GM18907 (cell line): Measurements from ENCODE around the gene ISG20L2.
A peak's percentile ranks its signal among the peaks of the same experiment; 100 is the strongest.

Experiments used
- ATAC-seq: cut with Tn5 transposase; IDR thresholded peaks from one replicate; pipeline ENCODE4 v1.9.1; 2021; ENCODE audit warnings: mild to moderate bottlenecking, moderate library complexity; ENCODE audit not compliant: unreplicated experiment

ISG20L2 gene

DNA sequence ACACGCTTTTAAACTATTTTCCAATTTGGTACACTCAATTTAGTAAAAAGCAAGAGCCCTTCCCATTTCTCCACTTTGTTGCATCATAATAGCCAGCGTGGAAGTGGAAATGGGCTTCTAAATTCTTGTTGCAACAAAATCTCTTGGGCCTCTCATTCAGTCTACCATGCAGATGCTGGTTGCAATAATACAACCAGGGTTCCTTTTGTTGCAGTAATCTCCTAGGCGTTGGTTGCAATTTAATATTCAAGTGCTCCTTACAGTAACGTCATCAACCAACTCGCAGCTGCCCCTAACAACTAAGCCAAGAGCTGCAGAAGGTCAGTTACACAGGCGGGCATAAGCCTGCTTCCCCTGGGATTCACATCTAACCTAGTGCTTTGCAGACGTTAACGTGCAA is 25.7 kb upstream of the ISG20L2 start:
- ATAC-seq: no peak

DNA sequence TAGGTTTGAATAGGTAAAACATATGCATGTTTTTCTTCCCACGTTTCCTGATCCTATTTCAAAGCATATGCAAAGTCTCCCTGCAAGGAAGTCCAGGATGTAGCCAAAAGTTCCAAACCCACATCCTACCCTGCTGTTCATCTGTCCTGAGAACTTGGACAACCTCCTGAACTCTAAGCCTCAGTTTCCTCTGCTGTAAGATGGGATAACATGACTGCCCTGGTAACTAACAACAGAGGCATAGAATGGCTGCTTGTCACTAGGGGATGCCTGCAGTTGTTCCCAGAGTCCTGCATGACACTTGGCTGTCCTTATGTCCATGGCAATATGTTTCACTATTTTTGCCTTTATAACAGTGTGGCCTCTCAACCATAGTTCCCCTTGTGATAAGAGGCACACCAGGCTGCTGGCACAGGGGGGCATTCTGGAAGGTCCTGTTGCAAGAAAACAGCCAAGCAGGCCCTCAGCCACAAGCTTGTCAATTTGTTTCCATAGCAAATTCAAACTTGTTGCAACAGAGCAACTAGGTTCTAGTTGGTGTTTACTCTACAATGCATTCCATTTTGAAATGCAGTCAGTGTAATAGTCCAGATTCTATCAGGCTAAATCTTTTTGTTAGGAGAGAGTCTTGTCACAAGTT is 24.4 kb upstream of the ISG20L2 start:
- no peak for ATAC-seq

DNA sequence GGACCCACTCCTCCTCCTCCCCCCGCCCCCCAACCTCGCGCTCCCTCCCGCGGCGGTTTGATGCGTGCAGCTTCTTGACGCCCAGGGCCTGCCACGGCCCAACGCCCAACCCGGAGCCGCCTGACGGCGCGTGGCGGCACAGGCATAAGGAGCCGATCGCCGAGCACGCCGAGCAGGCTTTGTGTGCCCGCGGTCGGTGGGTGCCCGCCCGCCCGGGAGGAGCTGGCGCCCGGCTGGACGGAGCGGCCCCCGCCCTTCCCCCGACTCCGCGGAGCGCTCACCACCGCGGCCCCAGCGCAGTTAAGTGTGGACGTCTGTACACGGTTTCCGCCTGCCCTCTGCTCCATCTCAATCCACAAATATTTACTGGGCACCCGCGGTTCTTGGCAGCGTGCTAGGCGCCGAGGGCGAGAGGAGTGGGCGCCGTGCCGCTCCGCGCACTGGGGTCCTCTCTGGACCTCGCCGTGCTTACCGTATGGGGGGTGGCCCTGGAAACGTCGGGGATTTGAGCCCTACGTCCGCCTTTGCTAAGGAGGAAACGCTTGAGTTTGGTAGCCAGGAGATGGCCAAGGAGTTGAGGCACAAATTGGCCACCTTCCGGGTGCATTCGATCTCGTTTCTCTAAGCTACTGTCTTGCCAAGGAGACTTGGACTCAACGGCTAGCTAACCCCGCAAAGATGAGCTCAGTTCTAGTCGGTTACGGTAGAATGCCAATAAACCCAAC is 23.4 kb upstream of the ISG20L2 start:
- peak; percentile 68 for ATAC-seq

DNA sequence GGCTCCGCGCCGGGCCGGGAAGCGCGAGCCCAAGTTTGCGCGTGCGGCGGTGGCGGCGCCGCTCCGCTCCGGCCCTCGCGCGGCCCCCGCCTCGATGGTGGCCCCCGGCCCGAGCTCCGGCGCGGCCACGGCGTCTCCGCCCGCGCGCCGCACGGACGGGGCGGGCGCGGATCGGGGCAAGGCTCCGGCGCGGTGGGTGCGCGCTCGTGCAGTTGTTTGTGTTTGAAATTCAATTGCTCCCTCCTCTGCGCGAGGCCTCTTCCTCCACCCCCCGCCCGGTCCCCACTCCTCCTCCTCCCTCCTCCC is 22.8 kb upstream of the ISG20L2 start, which contains the start of gene HDGF:
HDGF (minus strand) TSS at position 225 of the 306 bp plus-strand sequence. CDS start 246 bp downstream, outside the sequence.
- ATAC-seq: no peak

DNA sequence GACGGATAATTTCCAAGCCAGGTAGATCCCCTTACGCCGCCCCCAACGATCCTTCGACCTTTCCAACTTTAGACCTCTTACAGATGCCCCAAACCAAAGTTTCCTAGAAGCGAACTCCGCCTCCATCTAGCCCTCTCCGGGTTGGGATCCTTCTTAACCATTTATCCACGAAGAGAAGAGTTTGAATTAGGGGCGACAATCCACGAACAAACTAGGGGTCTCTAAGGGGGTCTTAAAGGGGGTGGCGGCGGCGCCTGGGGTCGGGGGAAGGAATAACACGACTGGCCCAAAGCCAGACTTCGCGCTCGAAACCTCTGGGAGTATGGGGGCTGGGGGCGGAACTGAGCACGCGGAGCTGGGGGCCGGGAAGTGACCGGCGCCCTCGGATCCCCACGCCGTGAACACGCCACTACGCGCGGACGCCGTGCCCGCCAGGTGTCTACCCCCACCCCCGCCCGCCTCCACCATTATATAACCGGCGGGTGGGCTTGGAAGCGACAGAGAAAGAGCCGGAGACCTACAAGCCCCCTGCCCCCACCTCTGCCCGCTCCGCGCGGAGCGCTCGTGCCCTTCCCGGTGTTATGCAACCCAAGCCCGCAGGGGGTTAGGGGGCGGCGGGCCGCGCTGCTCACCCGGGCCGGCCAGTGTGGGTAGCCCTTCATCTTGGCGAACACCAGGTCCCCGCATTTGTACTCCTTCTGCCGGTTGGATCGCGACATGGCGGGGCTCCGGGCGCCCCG is 22.3 kb upstream of the ISG20L2 start:
- ATAC-seq: peak; percentile 12

DNA sequence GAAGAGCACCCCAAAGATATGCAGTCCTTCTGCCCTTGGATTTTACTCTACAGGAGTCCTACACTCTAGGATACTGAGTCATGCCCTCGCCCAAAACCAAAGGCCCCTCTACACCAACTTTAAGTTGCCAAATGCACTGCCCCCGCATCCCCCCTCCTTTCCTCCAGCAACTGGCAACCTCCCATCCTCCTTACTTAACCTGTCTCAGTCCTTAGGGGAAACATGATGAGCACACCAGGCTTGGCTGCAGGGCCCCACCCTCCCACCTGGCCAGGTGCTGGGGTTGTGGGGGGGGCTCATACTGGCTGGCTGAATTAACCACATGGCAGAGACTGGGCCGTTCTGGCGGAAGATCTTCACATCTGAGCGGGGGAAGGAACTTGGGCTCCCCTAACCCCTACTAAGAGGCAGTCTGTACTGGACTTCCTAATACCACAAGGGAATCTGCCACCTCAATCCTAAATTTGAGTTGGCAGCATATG is 21.7 kb upstream of the ISG20L2 start:
- ATAC-seq: no peak

DNA sequence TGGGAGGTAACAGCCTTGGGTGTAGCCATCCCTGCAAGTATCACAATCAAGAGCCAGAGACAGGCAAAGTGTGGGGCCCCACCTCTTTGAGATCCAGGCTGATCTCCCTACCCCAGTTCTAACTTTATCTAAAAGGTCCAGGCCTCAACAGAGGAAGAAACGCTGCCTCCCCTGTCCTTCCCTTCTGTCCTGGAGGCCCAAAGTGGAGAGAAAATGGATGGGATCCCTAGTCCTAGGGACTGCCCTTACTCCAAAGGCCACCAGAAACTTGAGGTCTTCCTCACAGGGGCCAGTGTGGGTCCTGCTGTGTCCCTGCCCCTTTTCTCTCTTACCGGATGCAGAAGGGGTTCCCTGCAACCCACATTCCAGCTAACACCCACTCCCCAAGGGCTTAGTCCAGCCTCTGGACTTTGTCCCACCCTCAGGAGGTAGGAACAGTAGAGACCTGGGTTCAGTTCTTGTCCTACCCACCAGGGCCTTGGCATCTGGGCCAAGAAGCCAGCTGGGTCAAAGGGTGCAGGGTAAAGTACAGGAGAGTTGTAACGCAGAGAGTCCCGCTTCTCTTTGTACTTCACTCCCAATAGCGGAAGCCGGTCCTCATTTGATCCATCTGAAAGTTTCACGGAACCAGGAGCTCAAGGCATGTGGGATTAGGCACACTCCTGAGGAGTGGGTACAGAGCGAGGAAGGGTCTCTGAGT is 21.0 kb upstream of the ISG20L2 start:
- ATAC-seq: no peak

DNA sequence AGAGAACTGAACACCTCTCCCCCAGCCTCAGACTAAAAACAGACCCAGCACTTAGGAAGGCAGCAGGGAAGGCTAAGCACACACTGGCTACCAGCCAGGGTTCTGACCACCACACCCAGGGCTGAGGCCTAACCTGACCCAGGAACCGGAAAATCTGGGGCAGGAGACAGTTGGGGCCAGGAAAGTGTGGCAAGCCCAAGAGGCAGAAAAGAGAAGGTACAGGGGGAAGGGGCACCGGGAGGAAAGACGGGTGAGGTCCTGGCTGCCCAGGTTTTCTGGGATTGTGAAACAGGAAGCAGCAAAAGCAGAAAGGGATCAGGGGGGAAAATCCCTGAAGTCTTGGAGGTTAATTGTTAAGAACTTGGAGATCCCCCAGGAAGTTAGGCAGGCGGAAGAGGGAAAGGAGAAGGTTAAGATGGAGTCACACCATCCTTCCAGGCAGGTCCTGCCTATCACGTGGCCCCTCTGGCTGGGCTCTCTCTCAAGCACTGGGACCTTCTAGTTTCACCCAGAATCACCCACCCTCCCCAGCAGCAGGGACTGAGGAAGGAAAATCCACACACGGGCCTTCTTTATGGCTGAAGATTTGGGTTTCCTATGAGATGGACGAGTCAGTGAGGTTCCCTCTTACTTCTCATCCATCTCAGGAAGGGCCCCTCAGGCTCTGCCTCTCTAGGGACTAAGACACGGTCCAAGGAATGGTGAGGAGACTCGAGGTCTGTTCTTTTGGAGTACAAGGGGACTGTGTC is 20.3 kb upstream of the ISG20L2 start:
- ATAC-seq: no peak

DNA sequence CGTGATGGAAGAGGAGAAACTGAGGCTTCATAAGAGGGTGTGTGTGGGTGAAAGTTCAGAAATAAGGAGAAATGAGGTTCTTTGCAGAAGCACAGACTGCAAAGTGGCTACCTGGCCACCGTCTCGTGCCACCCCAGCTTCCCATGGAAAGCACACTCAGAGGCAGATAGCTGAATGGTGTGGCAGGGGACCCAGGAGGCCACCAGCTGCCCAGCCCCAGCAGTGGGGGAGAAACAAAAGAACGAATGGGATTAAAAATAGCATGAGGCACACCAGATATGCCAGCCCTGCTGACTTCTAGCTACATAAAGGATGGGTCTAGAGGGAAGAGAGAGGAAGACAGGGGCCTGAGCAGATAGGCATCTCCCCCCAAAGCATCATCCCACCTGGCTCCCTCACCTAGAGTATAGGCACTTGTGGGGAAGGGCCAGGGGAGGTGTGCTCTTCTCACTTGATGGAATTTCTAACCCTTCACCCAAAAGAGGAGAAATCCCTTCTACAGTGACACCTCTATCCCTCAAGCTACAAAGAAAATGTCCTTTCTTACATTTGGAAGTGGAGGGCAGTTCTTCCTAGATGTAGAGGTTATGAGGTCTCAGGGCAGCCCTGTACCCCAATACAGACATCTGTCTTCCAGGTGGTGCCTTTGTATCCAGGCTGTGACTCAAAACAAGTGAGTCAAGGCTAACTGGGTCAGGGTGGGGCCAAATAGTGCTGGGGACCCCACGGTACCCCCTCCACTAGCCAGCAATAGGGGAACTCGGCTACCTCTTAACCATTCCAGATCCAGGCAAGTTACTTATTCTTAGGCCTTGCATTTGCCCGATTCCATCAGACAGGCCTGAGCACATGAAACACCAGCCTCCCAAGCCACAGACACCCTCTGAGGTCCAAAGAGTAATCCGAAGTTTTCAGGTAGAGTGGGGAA is 19.4 kb upstream of the ISG20L2 start:
- ATAC-seq: no peak

DNA sequence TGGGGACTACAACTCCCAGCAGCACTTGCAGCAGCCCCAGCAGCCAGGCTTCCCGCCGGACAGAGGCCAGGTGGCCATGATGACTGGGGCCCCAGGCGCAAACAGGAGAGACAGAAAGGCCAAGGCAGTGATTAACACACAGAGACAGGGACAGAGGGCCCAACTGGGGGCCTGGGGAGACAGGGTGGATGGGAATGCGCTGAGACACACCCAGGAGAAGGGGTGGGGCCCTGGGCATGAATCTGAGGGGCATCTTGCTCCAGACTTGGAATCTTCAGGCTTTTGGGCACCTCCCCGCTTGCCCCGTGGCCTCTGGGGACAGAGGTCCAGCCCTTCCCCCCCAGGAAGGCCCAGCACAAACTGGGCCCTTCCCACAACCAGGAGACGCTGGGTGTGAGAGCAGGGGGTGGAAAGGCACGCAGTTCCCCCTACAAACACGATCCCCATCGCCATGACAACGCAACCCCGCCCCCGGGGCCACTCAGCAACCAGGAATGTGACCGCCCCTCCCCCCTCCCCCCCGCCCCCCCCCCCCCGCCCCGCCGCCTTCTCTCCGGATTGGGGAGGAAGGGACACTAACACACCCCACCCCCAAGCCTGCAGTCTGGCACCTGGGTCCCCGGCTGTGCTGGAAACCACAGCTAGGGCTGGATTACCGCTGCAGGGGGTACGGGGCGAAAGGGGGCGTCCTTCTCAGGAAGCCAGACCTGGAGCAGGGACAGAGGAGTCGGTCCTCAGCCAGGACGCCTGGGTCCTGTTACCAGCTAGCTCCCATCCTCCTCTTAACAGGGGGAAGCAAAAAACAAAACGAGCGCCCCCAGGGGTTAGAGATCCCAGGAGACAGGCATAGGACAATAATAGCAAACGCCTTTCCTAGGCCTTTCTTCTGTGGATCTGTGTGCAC is 18.4 kb upstream of the ISG20L2 start:
- no peak for ATAC-seq

DNA sequence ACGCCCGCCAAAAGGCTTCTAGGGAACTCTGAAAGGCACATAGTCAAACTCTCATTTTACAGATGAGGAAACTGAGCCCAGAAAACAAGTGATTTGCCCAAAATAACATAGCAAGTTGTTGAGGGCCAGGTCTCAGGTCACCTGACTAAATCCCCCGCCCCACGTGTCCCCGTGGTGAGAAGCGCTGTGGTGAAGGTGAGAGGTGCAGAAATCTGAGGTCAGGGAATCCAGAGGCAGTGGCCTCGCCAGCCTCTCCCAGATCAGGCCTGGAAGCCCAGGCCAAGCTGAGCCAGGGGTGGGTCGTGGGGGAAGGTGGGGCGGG is 17.8 kb upstream of the ISG20L2 start:
- ATAC-seq: no peak

DNA sequence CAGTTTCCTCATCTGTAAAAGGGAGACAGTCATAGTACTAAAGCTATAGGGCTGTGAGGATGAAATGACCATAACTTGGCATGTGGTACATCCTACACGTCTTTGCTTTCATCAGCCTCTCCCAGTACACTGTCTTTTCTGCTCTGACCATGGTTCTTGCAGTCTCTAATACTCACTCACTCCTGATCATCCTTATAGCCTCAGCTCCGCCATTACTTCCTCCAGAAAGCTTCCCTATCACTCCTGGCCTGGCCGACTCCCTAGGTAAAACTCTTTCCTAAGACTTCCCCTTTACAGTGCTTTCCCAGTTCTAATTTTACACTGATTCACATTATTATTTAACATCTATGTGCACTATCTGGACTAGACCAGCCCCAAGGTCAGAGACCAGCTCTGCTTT is 17.3 kb upstream of the ISG20L2 start:
- no peak for ATAC-seq

DNA sequence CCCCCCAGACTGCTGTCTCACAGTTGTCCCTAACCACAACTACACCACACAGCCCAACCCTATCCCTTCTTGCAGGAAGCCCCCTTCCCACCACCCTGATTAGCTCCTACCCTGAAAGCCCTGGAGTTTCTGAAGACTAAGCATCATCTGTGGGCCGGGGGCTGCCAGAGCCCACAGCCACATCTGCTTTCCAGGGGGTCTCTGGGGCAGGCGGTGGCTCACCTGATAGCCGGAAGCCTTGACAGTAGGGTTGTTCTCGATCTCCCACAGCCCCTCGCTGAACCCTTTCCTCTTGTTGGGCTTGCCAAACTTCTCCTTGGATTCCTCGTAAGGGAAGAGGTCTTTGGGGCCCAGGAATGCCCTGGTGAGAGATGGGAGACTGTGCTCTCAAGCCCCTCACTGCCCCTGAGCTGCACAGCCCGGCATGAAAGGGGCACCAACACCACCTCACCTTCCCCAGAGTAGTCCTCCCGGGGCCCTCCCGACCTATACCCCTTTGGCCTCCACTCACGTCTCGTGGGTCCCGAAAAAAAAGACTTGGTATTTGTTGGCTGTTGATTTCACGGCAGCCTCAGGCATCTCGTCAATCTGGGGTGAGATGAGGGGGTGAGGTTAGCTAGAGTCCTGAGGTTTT is 16.3 kb upstream of the ISG20L2 start:
- no peak for ATAC-seq

DNA sequence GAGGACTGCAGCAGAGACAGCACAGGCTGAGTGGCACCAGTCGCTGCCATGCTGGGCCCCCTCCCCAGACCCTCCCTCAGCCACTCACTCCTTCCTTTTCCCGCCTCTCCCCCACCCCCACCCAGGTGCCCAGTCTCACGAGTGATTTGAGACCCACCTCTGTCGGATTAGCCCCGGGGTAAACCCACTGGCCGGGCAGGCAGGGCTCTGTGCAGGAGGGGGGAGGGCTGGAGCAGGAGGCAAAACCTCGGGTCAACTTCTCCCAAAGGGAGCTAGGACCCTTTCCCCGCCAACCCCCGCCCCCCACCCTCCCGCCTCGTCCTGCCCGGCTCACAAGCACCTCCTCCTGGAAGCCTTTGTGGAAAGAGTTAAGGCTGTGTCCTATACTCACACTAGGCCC is 15.8 kb upstream of the ISG20L2 start:
- no peak for ATAC-seq

DNA sequence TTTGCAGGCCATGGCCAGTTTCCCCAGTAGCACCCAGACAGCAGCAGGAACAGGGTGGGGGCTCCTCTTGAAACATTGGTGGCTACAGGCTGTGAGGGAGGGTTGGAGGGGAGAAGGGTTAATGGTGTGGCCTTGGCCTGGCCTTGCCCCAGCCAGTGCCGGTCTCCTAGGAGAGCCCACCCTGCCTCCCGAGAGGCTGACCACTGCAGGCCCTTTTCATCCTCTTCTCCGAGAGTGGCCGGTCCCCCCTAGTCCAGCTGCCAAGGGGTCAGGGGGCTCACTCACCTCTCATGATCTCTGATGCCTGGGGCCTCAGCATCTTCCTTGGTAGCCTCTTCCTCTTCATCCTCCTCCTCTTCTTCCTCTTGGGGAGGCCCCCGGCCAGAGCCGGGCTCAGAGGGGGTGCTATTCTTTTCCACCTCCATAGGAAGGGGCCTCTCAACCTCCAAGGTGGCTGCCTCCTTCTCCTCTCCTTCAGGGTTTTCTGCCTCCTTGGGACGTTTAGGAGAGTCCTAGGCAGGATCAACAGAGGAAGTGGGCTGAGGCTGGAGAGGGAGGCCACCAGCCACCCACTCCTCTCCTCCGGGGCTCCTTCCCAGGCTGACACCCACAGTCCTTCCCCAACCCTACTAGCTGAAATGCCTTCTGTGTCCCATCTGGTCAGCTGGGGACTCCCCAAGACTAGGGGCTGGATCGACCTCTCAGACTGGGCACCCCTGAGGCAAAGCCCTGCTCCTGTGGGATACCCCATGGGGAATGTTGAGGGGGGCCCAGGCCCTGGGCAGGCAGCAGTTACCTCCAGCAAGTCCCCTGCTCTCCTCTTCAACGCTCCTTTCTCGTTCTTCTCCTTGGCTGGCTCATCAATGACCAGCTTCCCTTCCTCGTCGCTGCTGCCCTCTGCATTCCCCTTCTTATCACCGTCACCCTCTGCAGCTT is 15.1 kb upstream of the ISG20L2 start:
- ATAC-seq: no peak

DNA sequence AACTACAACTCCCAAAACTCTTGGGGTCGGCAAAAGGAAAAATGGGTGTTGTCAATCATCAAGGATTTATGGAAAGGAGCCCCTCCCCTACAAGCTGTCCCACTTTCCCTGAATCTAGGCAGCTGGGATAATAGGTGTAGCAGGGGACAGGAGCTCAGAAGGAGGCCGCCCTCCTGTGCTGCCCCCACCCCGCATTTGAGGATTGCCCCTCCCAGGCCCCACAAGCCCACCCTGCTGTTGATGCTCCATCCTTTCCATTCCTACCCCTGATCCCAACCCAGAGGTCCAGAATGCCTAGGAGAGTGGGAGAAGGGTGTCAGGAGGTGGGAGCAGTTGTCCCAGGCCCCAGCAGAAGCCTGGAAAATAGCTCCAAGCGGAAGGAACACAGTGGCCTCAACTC is 14.2 kb upstream of the ISG20L2 start:
- no peak for ATAC-seq

DNA sequence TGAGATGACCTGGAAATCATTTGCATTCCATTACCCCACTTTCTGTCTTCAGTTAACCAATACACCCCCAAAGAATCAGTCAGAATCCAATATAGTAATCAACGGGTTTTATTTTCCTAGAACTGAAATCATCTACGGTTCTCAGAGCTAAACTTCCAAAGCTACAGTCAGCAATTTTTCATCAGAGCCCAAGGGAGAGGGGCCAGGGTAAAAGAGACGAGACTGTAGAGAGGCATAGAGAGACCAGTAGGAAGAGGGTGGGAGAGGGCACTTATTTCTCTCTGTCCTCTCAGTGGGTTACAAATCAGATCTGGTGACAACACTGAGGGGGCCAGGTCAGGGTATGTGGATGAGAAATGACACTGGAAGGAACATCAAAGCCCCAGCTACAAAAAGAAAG is 13.5 kb upstream of the ISG20L2 start:
- no peak for ATAC-seq
